SK-N-SH (cell line): ENCODE results near the gene PRRT4. TPM values are rescaled to one million over a fixed set of nuclear protein-coding genes. Genes with fewer than 3 reads are reported as not detected.
A peak's percentile ranks its signal among the peaks of the same experiment; 100 is the strongest.

ENCODE experiments used
- CTCF ChIA-PET: fragments of 300-600, 350-600 bp; formaldehyde crosslinking; extraction: SDS; loops from one replicate; lab custom pipeline; 2021; lab: Yijun Ruan, JAX
- POLR2A ChIA-PET: fragments of 350-600 bp; sonication (Branson Sonifier 250); formaldehyde crosslinking; extraction: SDS; loops from one replicate; lab custom pipeline; 2020; ENCODE audit warnings: antibody characterized with exemption, inconsistent platforms; lab: Yijun Ruan, JAX
- DNase-seq: peaks from one replicate; pipeline ENCODE4 v3.0.0; 2012
- H2AFZ ChIP-seq: fragments of 200-600 bp; sonication (generic); 2 replicates; pipeline ENCODE4 v1.8.1; 2016; ENCODE audit warnings: antibody characterized with exemption, mild to moderate bottlenecking, low read depth
- H3F3A ChIP-seq: fragments of 200-600 bp; sonication (generic); replicated peaks from 2 replicates; pipeline ENCODE3; 2016; ENCODE audit warnings: antibody characterized with exemption, mild to moderate bottlenecking; ENCODE audit not compliant: insufficient read depth
- H3K27ac ChIP-seq, 2 experiments: fragments of 200-500 bp in 1 of 2; fragments of 200-600 bp in 1 of 2; sonication (Bioruptor generic) in 1 of 2; sonication (generic), shearing (Covaris generic) in 1 of 2; 2 replicates each; pipeline versions ENCODE4 v1.5.1 to v1.6.1; 2014 to 2016; ENCODE audit warnings: low read depth in 2 of 2, inconsistent platforms in 1 of 2, low read length in 1 of 2, mild to moderate bottlenecking in 1 of 2, mixed read lengths in 1 of 2
- H3K27me3 ChIP-seq: fragments of 200-600 bp; sonication (generic), shearing (Covaris generic); 2 replicates; pipeline ENCODE4 v1.6.1; 2016; ENCODE audit warnings: mixed run types; ENCODE audit not compliant: insufficient read depth
- H3K36me3 ChIP-seq, 2 experiments: fragments of 200-500 bp in 1 of 2; fragments of 200-600 bp in 1 of 2; sonication (Bioruptor generic) in 1 of 2; sonication (generic) in 1 of 2; replicated peaks in 1 of 2; 2 replicates each; pipeline versions ENCODE3 to v1.5.1; 2014 to 2016; ENCODE audit warnings: low read length in 1 of 2, mild to moderate bottlenecking in 1 of 2; ENCODE audit not compliant: insufficient read depth in 2 of 2, control insufficient read depth in 1 of 2
- H3K4me1 ChIP-seq, 2 experiments: fragments of 200-500 bp in 1 of 2; fragments of 200-600 bp in 1 of 2; sonication (Bioruptor generic) in 1 of 2; sonication (generic), shearing (Covaris generic) in 1 of 2; 2 replicates each; pipeline versions ENCODE4 v1.5.1 to v1.6.1; 2014 to 2016; ENCODE audit warnings: low read depth in 1 of 2, low read length in 1 of 2, mixed run types in 1 of 2; ENCODE audit not compliant: insufficient read depth in 2 of 2, control insufficient read depth in 1 of 2
- H3K4me2 ChIP-seq: fragments of 200-600 bp; sonication (generic), shearing (Covaris generic); 2 replicates; pipeline ENCODE4 v1.6.1; 2017; ENCODE audit warnings: mixed run types
- H3K4me3 ChIP-seq, 2 experiments: fragments of 200-500 bp in 1 of 2; fragments of 200-600 bp in 1 of 2; sonication (Bioruptor generic) in 1 of 2; sonication (generic), shearing (Covaris generic) in 1 of 2; 2 replicates each; pipeline versions ENCODE4 v1.5.1 to v1.8.1; 2014 to 2016; ENCODE audit warnings: low read depth in 2 of 2, inconsistent platforms in 1 of 2, low read length in 1 of 2, mild to moderate bottlenecking in 1 of 2, mixed read lengths in 1 of 2, moderate library complexity in 1 of 2
- H3K79me2 ChIP-seq: fragments of 200-600 bp; sonication (generic); 2 replicates; pipeline ENCODE4 v1.8.1; 2017; ENCODE audit warnings: mild to moderate bottlenecking; ENCODE audit not compliant: insufficient read depth
- H3K9ac ChIP-seq: fragments of 200-600 bp; sonication (generic); 2 replicates; pipeline ENCODE4 v1.6.1; 2017; ENCODE audit warnings: mixed run types
- H3K9me2 ChIP-seq: fragments of 200-600 bp; sonication (generic); 2 replicates; pipeline ENCODE4 v1.6.1; 2017; ENCODE audit warnings: mixed run types
- H3K9me3 ChIP-seq: fragments of 200-600 bp; sonication (generic); 2 replicates; pipeline ENCODE4 v1.6.1; 2017; ENCODE audit warnings: mixed run types, mild to moderate bottlenecking, moderate library complexity
- H4K20me1 ChIP-seq: fragments of 200-600 bp; sonication (generic); 2 replicates; pipeline ENCODE4 v1.6.1; 2017; ENCODE audit warnings: mild to moderate bottlenecking, mixed run types; ENCODE audit not compliant: insufficient read depth
- ELF1 ChIP-seq: IDR thresholded peaks from 2 replicates; pipeline ENCODE4 v1.4.0; 2012
- EZH2phosphoT487 ChIP-seq: fragments of 200-600 bp; sonication (generic); IDR thresholded peaks from 2 replicates; pipeline ENCODE4 v1.6.1; 2017; ENCODE audit warnings: low read depth, mixed run types, mild to moderate bottlenecking, antibody characterized with exemption, moderate library complexity, borderline replicate concordance
- FOXJ3 ChIP-seq: sonication (generic); formaldehyde crosslinking; IDR thresholded peaks from 2 replicates; pipeline ENCODE4 v1.5.1; 2020; ENCODE audit warnings: mild to moderate bottlenecking, missing genetic modification reagents
- FOXM1 ChIP-seq: IDR thresholded peaks from 2 replicates; pipeline ENCODE4 v1.4.0; 2012; ENCODE audit warnings: low read depth, mild to moderate bottlenecking
- JUND ChIP-seq: IDR thresholded peaks from 2 replicates; pipeline ENCODE4 v1.4.0; 2012
- MEF2A ChIP-seq: IDR thresholded peaks from 2 replicates; pipeline ENCODE4 v1.4.0; 2012; ENCODE audit warnings: low read depth, borderline replicate concordance
- MXI1 ChIP-seq: IDR thresholded peaks from 2 replicates; pipeline ENCODE4 v1.6.1; 2012; ENCODE audit warnings: mild to moderate bottlenecking, low read depth, low read length, improper control_type of control experiment
- NRF1 ChIP-seq: IDR thresholded peaks from 2 replicates; pipeline ENCODE4 v1.6.1; 2012; ENCODE audit warnings: low read depth, mild to moderate bottlenecking, low read length
- POLR2AphosphoS5 ChIP-seq: IDR thresholded peaks from 2 replicates; pipeline ENCODE4 v1.6.1; 2012; ENCODE audit warnings: low read depth, low read length
- RFX5 ChIP-seq: IDR thresholded peaks from 2 replicates; pipeline ENCODE4 v1.6.1; 2012; ENCODE audit warnings: mild to moderate bottlenecking, improper control_type of control experiment, low read length
- RXRA ChIP-seq: IDR thresholded peaks from 2 replicates; pipeline ENCODE4 v1.4.0; 2012; ENCODE audit warnings: low read depth, mild to moderate bottlenecking, borderline replicate concordance
- SIN3A ChIP-seq: IDR thresholded peaks from 2 replicates; pipeline ENCODE4 v1.6.1; 2012; ENCODE audit warnings: low read depth, mild to moderate bottlenecking, low read length, moderate library complexity, borderline replicate concordance
- SMC3 ChIP-seq: IDR thresholded peaks from 2 replicates; pipeline ENCODE4 v1.6.1; 2012; ENCODE audit warnings: low read depth, low read length, improper control_type of control experiment
- TAF1 ChIP-seq: IDR thresholded peaks from 2 replicates; pipeline ENCODE4 v1.6.1; 2012; ENCODE audit warnings: low read depth, mild to moderate bottlenecking, low read length, moderate library complexity, borderline replicate concordance
- TCF12 ChIP-seq: IDR thresholded peaks from 2 replicates; pipeline ENCODE4 v1.4.0; 2012
- WGBS: methylation state at CpG from one replicate; pipeline ENCODE4 v1.1.6; 2017; ENCODE audit warnings: low lambda C conversion rate; 5-methylcytosine and 5-hydroxymethylcytosine counted together
- polyA plus RNA-seq, 3 experiments: library from polyadenylated mRNA; depleted of rRNA; stranded (reverse); fragments of >200 nt; gene quantifications; 2 replicates each; pipeline ENCODE4 v1.2.3, GENCODE V29; 2012
- TF ChIP-seq, protein P1 (sequence below): IDR thresholded peaks from 2 replicates; pipeline ENCODE4; 2012
- TF ChIP-seq, protein P2 (sequence below): IDR thresholded peaks from 2 replicates; pipeline ENCODE4 v1.4.0; 2012; ENCODE audit warnings: low read depth, borderline replicate concordance

The PRRT4 gene
- polyA plus RNA-seq, 1 of the 3 experiments (the other 2 are of a cell fraction) = 1.5 TPM

DNA sequence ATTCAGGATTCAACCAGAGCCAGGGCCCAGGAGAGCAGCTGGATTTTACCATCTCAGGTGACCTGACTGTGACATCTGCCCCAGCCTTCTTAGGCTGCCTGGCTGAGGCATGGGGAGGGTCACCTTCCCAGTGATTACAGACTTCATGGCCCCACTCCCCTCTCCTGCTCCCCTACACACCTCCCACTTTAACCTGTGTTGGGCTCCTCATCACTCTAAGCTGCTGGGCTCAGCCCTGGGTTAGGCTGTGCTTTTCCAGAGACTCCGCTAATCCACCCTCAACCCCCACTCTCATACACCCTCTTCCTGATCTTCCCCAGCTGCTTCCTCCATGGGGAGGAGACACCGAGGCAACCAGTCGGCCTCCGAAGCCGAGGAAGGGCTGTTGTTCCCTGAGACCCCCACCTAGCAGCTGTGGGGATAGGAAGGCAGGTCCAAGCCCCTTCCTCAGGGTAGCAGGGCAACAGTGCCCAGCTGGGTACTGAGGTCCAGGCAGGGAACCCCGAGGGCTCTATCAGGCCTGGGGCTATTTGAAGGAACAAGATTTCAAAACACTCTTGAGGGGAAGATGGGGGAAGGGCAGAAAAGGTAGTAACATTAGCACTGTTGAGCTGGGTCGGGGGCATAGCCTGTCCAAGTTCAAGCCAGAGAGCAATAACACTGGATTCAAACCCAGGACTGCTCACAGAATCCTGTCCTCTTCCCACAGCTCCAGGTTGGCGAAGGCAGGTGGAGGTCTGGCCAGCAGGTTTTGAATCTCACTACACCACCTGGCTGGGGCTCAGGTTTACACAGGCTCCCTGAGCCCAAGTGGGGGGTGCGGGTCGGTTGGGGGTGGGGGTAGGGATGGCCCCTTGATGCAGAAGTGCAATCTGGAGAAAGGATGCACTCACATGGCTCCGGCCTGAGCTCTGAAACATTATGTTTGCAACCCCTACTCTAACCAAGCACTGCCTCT lies 46.5 kb upstream of the PRRT4 start:
- Histone ChIP-seq H3K27ac (no peak overlapping the region), H3K4me1 (peaks cover 27 to 36% of the 10 kb centered on the region in 2 experiments; a peak in 2 of 4 replicates), H4K20me1 (peaks cover 14% of the 10 kb centered on the region; the same call in 1 of the 2 replicates), H3K79me2 (peaks cover 22% of the 10 kb centered on the region), H3K27me3 (no peaks in the 10 kb centered on the region), H3F3A (peaks cover 32% of the 10 kb centered on the region), H3K9me3 (no peaks in the 10 kb centered on the region), H2AFZ (no peak overlapping the region), H3K4me2 (peak overlapping the region; percentile 98), H3K9ac (no peak overlapping the region), H3K36me3 (peaks cover 0 to under 1% of the 10 kb centered on the region in 2 experiments), H3K9me2 (no peaks in the 10 kb centered on the region), H3K4me3 (peak overlapping the region in 1 of 2 experiments; percentile 83; a peak in 1 of 4 replicates)
- ChIA-PET POLR2A (interaction anchor here (0.9 to 1.2 kb wide), 4 partner anchors 9 to 61 kb away, joined by 3 to 4 read pairs (median 4); no protein-coding TSS in a partner anchor), CTCF (interaction anchor here (0.7 to 50.3 kb wide), 8 partner anchors 9 to 476 kb away, joined by 3 to 1901 read pairs (median 20); partner anchors contain the start of genes HILPDA, IMPDH1 and RBM28)
- DNase-seq = peak; percentile 34
- no peak for TF ChIP-seq MEF2A
- TF ChIP-seq JUND = no peak
- no peak for TF ChIP-seq MXI1
- TF ChIP-seq ELF1 = no peak
- no peak for TF ChIP-seq NRF1
- no peak for TF ChIP-seq EZH2phosphoT487
- no peak for TF ChIP-seq FOXM1
- TF ChIP-seq FOXJ3 = no peak
- TF ChIP-seq SMC3 = no peak
- TF ChIP-seq SIN3A = no peak
- no peak for TF ChIP-seq POLR2AphosphoS5
- TF ChIP-seq RFX5 = no peak
- no peak for TF ChIP-seq TAF1
- TF ChIP-seq, protein P1, sequence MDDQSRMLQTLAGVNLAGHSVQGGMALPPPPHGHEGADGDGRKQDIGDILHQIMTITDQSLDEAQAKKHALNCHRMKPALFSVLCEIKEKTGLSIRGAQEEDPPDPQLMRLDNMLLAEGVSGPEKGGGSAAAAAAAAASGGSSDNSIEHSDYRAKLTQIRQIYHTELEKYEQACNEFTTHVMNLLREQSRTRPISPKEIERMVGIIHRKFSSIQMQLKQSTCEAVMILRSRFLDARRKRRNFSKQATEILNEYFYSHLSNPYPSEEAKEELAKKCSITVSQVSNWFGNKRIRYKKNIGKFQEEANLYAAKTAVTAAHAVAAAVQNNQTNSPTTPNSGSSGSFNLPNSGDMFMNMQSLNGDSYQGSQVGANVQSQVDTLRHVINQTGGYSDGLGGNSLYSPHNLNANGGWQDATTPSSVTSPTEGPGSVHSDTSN = no peak
- no peak for TF ChIP-seq TCF12
- TF ChIP-seq RXRA = no peak
- TF ChIP-seq, protein P2, sequence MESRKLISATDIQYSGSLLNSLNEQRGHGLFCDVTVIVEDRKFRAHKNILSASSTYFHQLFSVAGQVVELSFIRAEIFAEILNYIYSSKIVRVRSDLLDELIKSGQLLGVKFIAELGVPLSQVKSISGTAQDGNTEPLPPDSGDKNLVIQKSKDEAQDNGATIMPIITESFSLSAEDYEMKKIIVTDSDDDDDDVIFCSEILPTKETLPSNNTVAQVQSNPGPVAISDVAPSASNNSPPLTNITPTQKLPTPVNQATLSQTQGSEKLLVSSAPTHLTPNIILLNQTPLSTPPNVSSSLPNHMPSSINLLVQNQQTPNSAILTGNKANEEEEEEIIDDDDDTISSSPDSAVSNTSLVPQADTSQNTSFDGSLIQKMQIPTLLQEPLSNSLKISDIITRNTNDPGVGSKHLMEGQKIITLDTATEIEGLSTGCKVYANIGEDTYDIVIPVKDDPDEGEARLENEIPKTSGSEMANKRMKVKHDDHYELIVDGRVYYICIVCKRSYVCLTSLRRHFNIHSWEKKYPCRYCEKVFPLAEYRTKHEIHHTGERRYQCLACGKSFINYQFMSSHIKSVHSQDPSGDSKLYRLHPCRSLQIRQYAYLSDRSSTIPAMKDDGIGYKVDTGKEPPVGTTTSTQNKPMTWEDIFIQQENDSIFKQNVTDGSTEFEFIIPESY = no peak
- 90% methylated on average over 9 of the region's 11 CpGs for WGBS
